H1 (cell line): Measurements from ENCODE around the gene TEK. TPM values are rescaled to one million over a fixed set of nuclear protein-coding genes. Genes with fewer than 3 reads are reported as not detected.

Experiments
- BCL11A ChIP-seq, 2 experiments: IDR thresholded peaks; one replicate each; pipeline ENCODE4 v1.6.1; 2011; ENCODE audit warnings: low read depth in 2 of 2, low read length in 2 of 2, mild to moderate bottlenecking in 2 of 2
- HDAC2 ChIP-seq, 2 experiments: fragments of 300-600 bp in 1 of 2; sonication (generic) in 1 of 2; IDR thresholded peaks; 2 replicates each; pipeline ENCODE4 v1.6.1; 2011 to 2012; ENCODE audit warnings: low read depth in 2 of 2, low read length in 2 of 2, mild to moderate bottlenecking in 2 of 2, moderate library complexity in 2 of 2, borderline replicate concordance in 1 of 2, inconsistent platforms in 1 of 2
- MAFK ChIP-seq: IDR thresholded peaks from 2 replicates; pipeline ENCODE4 v1.6.1; 2012; ENCODE audit warnings: low read depth, mild to moderate bottlenecking, improper control_type of control experiment, low read length
- SIX5 ChIP-seq: IDR thresholded peaks from 2 replicates; pipeline ENCODE4 v1.6.1; 2011; ENCODE audit warnings: mild to moderate bottlenecking, low read depth, low read length
- TAF1 ChIP-seq: IDR thresholded peaks from 2 replicates; pipeline ENCODE4 v1.6.1; 2011; ENCODE audit warnings: mild to moderate bottlenecking, low read depth, low read length
- USF2 ChIP-seq: IDR thresholded peaks from 2 replicates; pipeline ENCODE4 v1.6.1; 2011; ENCODE audit warnings: low read length, improper control_type of control experiment
- polyA plus RNA-seq, 7 experiments: library from polyadenylated mRNA; depleted of rRNA in 3 of 7; stranded (reverse) in 5 of 7; unstranded in 2 of 7; fragments of >200 nt in 5 of 7; fragments of 200-250 nt in 2 of 7; gene quantifications; 1 replicate in 5 of 7; 2 replicates in 1 of 7; 4 replicates in 1 of 7; pipeline versions ENCODE4 v1.2.1 to v1.2.3, GENCODE V29; 2011 to 2013; ENCODE audit warnings: missing spikeins in 2 of 7, mixed read lengths in 2 of 7
- total RNA-seq: library from RNA; stranded (reverse); fragmentation: NEBNext Ultra II Directional; extraction: Animal tissue kit (Norgen Biotek cat#: 25700); gene quantifications from 2 replicates; pipeline ENCODE4 v1.2.1, GENCODE V29; 2021

Gene TEK
- total and polyA plus RNA-seq, 2 of the 8 experiments (the other 6 are each of a cell fraction or from before 2014, with no cell fraction given), result 11.0 to 35.8 TPM

GRCh38 chr9:27110181-27110580 lies 1.2 kb downstream of the TEK start (continued):
- TF ChIP-seq MAFK (no peak), BCL11A (IDR thresholded peaks at IDR 0.05; ENCODE audit: low read depth in 2 of 2, low read length in 2 of 2) (no peak), SIX5 (no peak), TAF1 (no peak), HDAC2 (IDR thresholded peaks at IDR 0.05; ENCODE audit: borderline replicate concordance in 1 of 2, low read depth in 2 of 2, low read length in 2 of 2) (no peak), USF2 (no peak)
